ENCODE results near the gene TAF15.

Gene TAF15

DNA sequence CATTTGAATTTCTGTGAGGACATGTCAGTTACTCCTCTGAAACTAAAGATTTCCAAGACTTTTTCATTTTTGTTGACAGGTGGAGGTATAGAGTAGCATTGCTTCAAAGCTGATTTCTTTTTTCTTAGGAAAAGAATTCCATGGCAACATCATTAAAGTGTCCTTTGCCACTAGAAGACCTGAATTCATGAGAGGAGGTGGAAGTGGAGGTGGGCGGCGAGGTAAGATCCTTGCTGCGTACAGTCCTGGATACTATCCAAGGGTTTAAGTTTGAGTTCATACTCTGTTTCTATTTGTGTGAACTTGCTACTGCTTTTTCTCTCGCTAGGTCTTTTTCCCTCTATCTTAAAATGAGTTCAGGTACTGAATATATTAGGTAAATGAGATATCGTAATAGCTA lies 33.0 kb downstream of the TAF15 start:
- ATAC-seq (no peak), DNase-seq (no peak)
- Mint-ChIP-seq H3K4me3 (no peak overlapping the region), H3K4me1 (peaks cover 6% of the 10 kb centered on the region), H3K9me3 (no peaks in the 10 kb centered on the region), H3K27ac (peak overlapping the region in 1 of 2 donors; percentile 52), H3K27me3 (no peaks in the 10 kb centered on the region)

DNA sequence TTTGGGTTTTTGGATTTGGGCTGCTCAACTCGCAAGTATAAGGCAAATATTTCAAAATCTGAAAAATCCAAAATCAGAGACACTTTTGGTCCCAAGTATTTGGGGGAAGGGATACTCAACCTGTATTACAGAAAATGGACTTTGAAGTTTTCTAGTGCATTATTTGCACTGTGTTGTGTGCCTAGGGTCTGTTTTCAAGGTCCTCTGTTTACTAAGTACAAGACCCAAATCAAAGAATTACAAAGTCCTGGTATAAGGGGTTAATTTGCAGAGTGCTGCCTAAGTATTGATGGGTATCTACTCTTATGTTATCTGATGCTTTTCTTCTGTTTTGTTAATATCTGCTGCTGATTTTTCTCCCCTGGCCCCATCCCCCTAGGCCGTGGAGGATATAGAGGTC lies 34.4 kb downstream of the TAF15 start:
- H3K9me3 Mint-ChIP-seq, result no peaks in the 10 kb centered on the region
- no peak overlapping the region for H3K4me3 Mint-ChIP-seq
- H3K27ac Mint-ChIP-seq, result peak overlapping the region in 1 of 2 donors; percentile 72
- no peaks in the 10 kb centered on the region for H3K27me3 Mint-ChIP-seq
- ATAC-seq (no peak), DNase-seq (no peak)
- H3K4me1 Mint-ChIP-seq, result peaks cover 6% of the 10 kb centered on the region

DNA sequence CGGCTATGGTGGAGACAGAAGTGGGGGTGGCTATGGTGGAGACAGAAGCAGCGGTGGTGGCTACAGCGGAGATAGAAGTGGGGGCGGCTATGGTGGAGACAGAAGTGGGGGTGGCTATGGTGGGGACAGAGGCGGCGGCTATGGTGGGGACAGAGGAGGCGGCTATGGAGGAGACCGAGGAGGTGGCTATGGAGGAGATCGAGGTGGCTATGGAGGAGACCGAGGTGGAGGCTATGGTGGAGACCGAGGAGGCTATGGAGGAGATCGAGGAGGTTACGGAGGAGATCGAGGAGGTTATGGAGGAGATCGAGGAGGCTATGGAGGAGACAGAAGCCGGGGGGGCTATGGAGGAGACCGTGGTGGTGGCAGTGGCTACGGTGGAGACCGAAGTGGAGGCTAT lies 35.3 kb downstream of the TAF15 start:
- no peak overlapping the region for H3K4me3 Mint-ChIP-seq
- H3K4me1 Mint-ChIP-seq, result peaks cover 8% of the 10 kb centered on the region
- no peaks in the 10 kb centered on the region for H3K9me3 Mint-ChIP-seq
- DNase-seq (no peak), ATAC-seq (no peak)
- H3K27me3 Mint-ChIP-seq, result no peaks in the 10 kb centered on the region
- H3K27ac Mint-ChIP-seq, result peak overlapping the region in 1 of 2 donors; percentile 8

DNA sequence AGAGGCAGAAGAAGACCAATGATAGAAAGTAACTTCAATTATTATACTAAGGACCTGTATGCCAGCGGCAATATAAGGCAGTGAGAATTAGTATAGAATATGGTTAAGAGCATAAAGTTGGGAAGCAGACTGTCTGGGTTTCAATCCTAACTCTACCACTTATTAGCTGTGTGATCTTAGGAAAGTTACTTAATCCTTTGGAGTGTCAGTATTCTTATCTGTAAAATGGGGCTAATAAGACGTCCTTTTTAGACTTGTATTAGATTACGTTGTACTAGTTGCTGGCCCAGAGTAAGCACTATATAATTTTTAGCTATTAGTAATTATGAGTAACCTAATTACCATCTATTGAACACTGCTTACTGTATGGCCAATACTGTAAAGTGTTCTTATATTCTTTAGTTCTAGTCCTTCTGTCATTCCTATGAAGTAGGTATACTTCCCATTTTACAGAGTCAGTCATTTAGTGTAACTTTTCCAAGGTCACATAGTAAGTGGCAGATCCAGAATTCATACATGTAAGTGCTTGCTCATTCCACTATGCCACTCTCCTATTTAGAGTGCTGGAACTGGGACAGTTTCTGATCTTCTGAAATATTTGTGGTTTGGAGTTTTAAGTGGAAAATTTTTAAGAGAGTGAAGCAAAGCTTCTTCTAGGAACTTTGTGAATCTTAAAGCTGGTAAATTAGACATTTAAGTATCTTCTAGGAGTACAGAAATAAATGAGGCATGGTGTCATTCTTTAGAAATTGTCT lies 36.9 kb downstream of the TAF15 start:
- ATAC-seq (no peak), DNase-seq (no peak)
- Mint-ChIP-seq H3K27me3 (no peaks in the 10 kb centered on the region), H3K4me1 (peaks cover 13% of the 10 kb centered on the region), H3K4me3 (no peak overlapping the region), H3K27ac (no peak overlapping the region), H3K9me3 (no peaks in the 10 kb centered on the region)

DNA sequence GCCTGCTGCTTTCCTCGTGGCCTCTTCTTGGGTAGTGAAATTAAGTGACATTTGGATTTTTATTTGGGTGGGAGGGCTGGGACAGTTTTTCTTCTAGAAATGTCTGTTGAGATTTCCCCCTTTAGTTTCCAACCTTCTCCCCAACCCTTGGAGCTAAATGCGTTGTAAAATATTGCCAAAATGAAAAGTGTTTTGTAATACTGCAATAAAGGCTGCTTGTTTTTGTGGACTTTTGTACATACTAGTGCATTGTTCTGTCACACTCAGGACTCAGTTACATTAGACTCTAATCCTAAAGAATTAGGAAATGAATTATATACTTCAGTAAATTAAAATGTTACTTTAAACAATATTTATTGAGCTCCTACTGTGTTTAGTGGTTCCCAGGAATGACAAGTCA lies 37.7 kb downstream of the TAF15 start:
- no peaks in the 10 kb centered on the region for H3K9me3 Mint-ChIP-seq
- no peak overlapping the region for H3K4me3 Mint-ChIP-seq
- no peak overlapping the region for H3K27ac Mint-ChIP-seq
- ATAC-seq (no peak), DNase-seq (no peak)
- H3K27me3 Mint-ChIP-seq, result no peaks in the 10 kb centered on the region
- peaks cover 13% of the 10 kb centered on the region for H3K4me1 Mint-ChIP-seq

DNA sequence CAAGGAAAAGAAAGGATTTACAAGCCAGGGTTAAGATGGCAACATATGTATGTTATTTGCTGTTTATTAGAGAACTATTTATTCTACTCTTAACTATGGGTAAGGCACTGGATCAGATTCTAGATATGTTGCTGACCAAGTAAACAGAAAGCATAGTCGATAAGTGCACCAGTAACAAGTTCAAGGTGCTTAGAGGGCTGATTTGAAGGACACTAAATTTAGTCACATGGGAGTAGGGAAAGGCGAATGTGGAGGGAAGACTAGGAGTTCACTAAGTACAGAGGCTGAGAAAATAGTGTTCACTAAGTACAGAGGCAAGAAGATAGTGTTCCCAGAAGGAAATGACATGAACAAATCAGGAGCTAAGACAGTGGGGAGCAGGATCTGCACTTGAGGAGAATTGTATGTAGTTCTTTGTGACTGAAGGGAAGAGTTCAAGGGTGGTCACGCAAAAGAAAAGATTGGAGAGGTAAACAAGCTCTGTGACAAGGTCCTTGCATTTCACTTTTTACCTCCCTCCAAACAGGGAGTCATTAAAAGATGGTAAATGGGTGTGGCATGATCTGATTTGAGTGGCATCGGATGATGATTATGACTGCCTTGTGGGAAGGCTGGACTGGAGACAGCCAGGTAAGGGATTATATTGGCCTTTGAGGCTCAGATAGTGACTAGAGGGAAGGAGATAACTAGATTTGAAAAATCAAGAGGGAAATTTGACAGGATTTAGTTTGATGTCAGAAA lies 38.5 kb downstream of the TAF15 start:
- no peak overlapping the region for H3K27ac Mint-ChIP-seq
- H3K4me3 Mint-ChIP-seq, result no peak overlapping the region
- ATAC-seq (no peak), DNase-seq (no peak)
- H3K9me3 Mint-ChIP-seq, result no peaks in the 10 kb centered on the region
- peaks cover 13% of the 10 kb centered on the region for H3K4me1 Mint-ChIP-seq
- no peaks in the 10 kb centered on the region for H3K27me3 Mint-ChIP-seq

DNA sequence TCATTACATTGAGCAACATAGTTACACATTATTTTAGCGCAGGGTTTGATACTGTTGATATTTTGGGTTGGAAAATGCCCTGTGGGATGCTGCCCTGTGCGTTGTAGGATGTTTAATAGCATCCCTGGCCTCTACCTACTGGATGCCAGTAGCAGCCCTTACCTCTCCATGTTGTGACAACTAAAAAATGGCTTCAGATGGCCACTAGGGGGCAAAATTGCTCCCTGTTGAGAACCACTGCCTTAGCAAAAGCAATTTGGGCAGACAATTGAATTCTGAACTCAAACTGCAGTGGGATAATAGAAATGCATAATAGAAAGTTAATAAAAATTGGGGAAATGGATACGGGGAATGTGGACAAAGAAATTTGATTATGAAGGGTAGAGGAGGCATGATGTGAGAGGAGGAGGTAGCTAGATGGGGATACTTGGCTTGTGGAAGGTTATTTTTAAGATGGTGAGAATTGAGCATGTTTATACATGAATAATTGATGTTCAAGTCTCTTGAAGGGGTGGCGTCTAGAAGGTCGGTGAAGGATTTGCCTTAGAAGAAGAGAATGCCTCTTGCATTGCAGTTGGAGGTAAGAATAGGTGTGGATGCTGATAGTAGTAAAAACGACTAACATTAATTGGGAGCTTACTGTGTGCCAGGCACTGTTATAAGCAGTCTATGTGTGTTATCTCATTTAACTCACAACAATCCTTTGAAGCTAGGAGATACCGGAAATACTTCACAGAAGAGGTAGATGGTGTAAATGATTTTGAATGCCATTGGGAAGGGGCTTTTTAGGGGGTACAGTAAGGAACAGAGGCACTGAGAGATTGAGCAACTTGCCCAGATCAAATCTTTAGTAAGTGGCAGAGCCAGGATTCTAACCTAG lies 40.4 kb downstream of the TAF15 start:
- Mint-ChIP-seq H3K27me3 (no peaks in the 10 kb centered on the region), H3K27ac (peak overlapping the region in 1 of 2 donors; percentile 44), H3K9me3 (no peaks in the 10 kb centered on the region), H3K4me1 (peaks cover 8% of the 10 kb centered on the region), H3K4me3 (no peak overlapping the region)
- DNase-seq, result peak; percentile 59 to 67
- peak; percentile 89 for ATAC-seq

DNA sequence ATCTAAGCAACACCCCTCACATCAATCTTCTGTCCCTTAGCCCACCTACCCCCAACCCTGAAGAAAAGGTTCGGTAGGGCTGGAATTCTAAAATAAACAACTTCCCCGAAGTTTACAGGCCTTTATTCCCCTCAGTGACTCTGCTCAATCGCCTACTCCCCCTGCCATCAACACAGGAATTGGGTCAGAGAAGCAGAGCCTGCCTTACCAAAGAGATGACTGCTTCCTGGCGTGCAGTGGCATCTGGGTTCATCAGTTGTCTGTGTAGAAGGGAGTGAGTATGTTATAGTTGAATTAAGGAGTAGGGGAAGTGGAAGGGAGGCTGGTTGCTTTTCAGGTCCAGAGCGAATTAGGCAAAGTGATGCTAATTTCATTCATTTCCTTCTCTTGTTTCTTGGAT lies 46.7 kb downstream of the TAF15 start:
- H3K4me3 Mint-ChIP-seq, result no peak overlapping the region

DNA sequence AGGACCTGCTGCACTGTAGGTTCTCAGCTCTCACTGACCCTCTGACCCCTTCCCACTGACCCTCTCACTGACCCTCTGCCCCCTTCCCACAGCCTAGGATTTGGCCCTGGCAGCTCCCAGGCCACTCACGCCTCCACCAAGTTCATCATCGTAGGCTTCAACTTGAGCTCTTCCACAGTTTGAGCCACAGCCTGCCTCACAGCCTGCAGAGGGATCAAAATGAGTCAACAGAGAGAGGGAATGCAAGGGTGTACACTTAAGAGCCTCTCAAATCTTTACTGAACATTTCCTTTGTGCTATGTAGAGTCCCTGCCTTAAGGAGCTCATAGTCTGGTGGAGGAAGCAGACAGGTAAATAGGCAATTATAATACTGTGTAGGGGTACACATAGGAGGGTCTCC lies 47.3 kb downstream of the TAF15 start:
- H3K27ac Mint-ChIP-seq, result peak overlapping the region in 1 of 2 donors; percentile 2
- no peak for DNase-seq
- H3K4me3 Mint-ChIP-seq, result no peak overlapping the region
- H3K9me3 Mint-ChIP-seq, result no peaks in the 10 kb centered on the region
- peak; percentile 76 for ATAC-seq
- peaks cover 9% of the 10 kb centered on the region for H3K4me1 Mint-ChIP-seq
- no peaks in the 10 kb centered on the region for H3K27me3 Mint-ChIP-seq

More for the DNA sequence above, 46.7 kb downstream of the TAF15 start:
- Mint-ChIP-seq H3K9me3 (no peaks in the 10 kb centered on the region), H3K27me3 (no peaks in the 10 kb centered on the region), H3K27ac (no peak overlapping the region), H3K4me1 (peaks cover 9% of the 10 kb centered on the region)
- ATAC-seq (no peak), DNase-seq (no peak)

DNA sequence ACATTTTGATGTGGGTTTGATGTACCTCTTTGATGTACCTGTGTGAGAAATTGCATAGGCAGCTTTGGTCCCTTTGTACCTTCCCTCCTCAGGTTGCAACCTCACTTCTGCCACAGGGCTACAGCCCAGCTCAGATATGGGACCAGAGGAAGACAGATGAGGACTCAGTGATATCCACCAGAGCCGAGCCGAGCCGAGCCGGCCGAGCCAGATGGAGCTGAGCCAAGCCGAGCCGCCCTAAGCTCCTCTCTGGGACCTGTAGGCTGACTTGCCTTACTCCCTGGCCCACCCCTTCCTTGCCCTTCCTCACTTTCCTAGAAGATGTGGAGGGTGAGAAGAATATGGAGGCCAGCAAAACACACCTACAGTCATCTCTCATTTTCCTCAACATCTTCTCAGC lies 55.6 kb downstream of the TAF15 start:
- Mint-ChIP-seq H3K4me3 (no peak overlapping the region), H3K4me1 (peaks cover 25% of the 10 kb centered on the region), H3K27me3 (no peaks in the 10 kb centered on the region), H3K27ac (peak overlapping the region in 1 of 2 donors; percentile 48), H3K9me3 (no peaks in the 10 kb centered on the region)
- DNase-seq (no peak), ATAC-seq (no peak)

DNA sequence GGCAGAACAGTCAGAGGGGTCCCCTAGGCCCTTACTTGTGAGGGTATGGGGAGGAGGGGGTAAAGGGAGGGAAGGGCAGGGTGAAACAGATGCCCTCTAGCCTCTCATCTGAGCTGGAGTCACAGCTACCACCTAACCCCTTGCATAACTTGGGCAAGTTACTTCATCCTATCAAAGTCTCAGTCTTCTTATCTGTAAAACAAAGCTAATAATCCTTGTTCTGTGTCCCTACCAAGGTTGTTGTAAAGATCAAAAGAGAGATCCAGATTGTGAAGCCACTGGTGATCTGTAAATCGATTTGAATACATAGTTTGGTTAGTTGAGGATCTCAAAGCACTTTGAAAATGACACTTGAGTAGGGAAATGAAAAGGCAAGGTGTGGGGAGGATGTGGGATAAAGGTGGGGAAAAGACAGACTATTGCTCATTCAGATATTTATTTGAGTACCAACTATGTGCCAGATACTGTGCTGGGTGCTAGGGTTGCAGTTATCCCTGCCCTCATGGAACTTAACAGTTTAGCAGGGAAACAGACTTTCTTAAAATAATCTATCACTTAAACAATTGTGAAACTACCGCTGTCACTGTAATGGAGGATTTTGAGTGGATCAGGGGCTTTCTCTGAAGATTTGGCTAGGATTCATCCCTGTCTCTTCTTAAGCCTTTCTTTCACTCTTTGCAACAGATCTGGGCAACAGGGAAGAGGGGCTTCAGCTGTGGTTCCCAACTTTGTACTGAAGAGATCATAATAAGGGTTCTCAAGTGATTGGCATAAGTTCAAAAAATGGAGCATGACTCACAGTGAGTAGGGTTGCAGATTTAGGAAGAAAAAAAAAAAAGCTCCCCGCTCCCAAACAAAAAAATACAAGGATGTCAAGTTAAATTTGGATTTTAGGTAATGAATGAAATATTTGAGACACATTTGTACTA lies 56.4 kb downstream of the TAF15 start:
- Mint-ChIP-seq H3K27me3 (no peaks in the 10 kb centered on the region), H3K27ac (peak overlapping the region in 1 of 2 donors; percentile 34), H3K9me3 (no peaks in the 10 kb centered on the region), H3K4me1 (peaks cover 25% of the 10 kb centered on the region), H3K4me3 (no peak overlapping the region)
- ATAC-seq (peak; percentile 69), DNase-seq (no peak)

DNA sequence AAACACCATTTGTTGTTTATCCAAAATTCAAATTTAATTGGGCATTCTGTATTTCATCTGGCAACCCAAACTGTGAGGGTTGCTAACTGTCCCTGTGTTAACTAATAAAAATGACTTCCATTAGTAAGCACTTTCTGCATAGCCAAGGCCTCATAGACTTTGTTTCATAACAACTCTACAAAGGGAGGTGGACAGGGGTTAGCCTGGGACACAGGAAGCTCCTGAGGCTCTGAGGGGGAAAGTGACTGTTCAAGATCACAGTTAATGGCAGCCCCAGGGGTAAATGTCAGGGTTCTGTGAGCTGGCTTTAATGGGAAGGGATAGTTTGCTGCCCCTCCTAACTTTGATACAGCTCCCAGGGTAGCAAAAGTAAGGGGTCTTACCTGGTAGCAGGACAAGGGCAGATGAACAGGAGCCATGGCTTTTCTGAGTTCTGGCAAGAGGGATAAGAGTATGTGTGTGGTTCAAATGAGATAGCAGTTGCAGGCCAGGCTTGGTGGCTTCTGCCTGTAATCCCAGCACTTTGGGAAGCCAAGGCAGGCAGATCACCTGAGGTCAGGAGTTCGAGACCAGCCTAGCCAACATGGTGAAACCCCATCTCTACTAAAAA lies 57.2 kb downstream of the TAF15 start:
- H3K27ac Mint-ChIP-seq, result no peak overlapping the region
- H3K27me3 Mint-ChIP-seq, result no peaks in the 10 kb centered on the region
- H3K4me3 Mint-ChIP-seq, result no peak overlapping the region
- no peak for DNase-seq
- peaks cover 33% of the 10 kb centered on the region for H3K4me1 Mint-ChIP-seq
- no peak for ATAC-seq
- no peaks in the 10 kb centered on the region for H3K9me3 Mint-ChIP-seq

DNA sequence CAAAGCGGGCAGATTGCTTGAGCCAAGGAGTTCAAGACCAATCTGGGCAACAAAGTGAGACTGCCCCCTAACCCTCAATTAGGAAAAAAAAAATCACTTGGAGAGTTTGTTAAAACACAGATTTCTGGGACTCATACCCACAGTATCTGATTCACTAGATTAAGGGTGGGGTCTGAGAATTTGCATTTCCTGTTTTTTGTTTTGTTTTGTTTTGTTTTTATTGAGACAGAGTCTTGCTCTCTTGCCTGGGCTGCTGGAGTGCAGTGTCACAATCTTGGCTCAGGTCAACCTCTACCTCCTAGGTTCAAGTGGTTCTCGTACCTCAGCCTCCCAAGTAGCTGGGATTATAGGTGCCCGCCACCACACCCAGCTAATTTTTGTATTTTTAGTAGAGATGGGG lies 58.3 kb downstream of the TAF15 start:
- DNase-seq (no peak), ATAC-seq (no peak)
- H3K27ac Mint-ChIP-seq, result peak overlapping the region in 1 of 2 donors; percentile 8
- peaks cover 42% of the 10 kb centered on the region for H3K4me1 Mint-ChIP-seq
- H3K27me3 Mint-ChIP-seq, result no peaks in the 10 kb centered on the region
- H3K4me3 Mint-ChIP-seq, result no peak overlapping the region
- H3K9me3 Mint-ChIP-seq, result no peaks in the 10 kb centered on the region

DNA sequence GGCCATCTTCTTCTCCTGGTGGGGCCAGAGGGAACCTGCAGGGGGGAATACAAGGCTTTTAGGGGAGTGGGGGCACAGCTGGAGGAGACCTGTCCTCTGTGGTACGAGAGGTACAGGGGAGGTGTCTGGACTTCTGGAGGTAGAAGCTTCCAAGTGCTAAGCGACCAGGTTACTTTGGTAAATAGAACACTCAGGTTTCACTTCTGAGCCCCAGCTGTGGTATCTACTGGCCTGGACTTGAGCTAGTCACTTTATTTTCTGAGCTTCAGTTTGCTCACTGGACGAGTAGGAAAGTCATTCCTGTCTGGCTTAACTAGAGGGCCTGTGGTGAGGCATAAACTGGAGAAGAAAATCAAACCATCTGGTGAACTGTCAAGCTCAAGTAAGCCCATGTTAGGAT lies 59.5 kb downstream of the TAF15 start, which contains the start of gene HEATR9:
Gene HEATR9, minus strand, starts transcription at position 155 of the 400 bp plus-strand sequence. Its CDS starts 149 bp downstream, at position 6.
- ATAC-seq (no peak), DNase-seq (no peak)
- Mint-ChIP-seq H3K27ac (peak within 1 kb of the TSS; percentile 8 to 42), H3K4me3 (no peak within 1 kb of the TSS), H3K4me1 (peaks cover 53% of the 10 kb centered on the region), H3K9me3 (no peaks in the 10 kb centered on the region), H3K27me3 (no peaks in the 10 kb centered on the region)

Measured in stimulated activated naive CD8-positive, alpha-beta T cell treated with anti-CD3 and anti-CD28 coated beads, Interleukin-15, amount 100 ng/mL, for 72 hours (primary cell).